Stimulated activated CD4-positive, alpha-beta T cell treated with anti-CD3 and anti-CD28 coated beads, Interleukin-1b, Interleukin-23, amount 100 ng/mL, for 48 hours (primary cell): ENCODE data around the gene NOS2.
"Not testable (repeated sequence)": the region's sequence is repeated elsewhere in the genome, so short reads cannot be mapped to it uniquely, and the experiment has no call there.

Source experiments
- DNase-seq: peaks from one replicate; pipeline ENCODE4 v3.0.0-alpha.2; 2020

NOS2 gene

DNA sequence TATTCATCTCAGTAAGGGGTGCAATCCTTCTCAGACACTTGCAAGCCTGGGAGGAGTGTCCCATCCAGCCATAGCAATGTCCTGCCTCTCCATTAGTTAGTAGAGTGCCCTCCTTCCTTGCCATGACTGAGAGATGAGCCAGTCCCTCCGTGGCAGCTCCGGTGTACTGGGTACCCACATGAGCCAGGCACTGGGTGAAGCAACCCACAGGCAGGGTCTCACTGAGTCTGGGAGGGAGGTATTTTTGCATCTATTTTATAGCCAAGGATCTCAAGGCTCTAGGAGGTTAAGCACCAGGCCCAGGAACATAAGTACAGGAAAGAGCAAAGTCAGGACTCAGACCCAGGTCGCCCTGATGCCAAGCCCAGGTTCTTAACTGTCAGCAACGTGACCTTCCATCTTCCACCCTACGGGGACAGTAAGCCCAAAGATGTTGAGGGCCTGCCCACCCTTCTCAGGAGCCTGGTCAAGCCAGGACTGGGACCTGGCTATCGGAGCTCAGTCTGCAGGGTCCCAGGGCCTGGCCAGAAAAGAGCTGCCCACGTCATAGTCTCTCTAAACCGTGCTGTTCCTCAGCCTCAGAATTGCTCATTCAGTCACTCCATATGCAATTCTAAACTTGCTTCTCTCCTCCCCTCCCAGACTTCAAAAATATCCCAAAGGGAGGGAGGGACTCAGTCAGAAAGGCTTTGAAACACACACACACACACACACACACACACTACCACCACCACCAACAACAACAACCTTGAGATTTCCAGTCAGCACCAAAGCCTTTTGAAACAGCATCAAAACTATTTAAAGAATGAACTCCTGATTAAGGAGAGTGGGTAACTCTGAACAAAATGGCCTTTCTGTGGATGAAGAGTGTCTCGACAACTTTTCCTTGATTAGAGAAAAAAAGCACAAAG, 16.6 kb downstream of the NOS2 start:
- no peak for DNase-seq

DNA sequence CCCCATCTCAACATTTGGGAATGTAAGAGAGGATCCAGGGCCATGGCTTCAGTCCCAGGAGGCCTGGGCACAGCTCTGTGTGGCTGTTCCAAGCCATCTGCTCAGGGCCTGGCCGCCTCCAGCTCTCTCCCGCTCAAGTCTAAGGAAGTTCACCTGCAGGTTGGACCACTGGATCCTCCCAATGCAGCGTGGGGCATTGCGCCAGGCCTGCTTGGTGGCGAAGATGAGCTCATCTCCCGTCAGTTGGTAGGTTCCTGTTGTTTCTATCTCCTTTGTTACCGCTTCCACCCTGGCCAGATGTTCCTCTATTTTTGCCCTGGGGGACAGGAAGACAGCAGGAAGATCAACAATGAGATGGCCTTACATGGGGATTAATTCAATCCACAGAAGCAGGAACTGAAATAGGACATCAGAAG, 17.5 kb downstream of the NOS2 start:
- DNase-seq: no peak

DNA sequence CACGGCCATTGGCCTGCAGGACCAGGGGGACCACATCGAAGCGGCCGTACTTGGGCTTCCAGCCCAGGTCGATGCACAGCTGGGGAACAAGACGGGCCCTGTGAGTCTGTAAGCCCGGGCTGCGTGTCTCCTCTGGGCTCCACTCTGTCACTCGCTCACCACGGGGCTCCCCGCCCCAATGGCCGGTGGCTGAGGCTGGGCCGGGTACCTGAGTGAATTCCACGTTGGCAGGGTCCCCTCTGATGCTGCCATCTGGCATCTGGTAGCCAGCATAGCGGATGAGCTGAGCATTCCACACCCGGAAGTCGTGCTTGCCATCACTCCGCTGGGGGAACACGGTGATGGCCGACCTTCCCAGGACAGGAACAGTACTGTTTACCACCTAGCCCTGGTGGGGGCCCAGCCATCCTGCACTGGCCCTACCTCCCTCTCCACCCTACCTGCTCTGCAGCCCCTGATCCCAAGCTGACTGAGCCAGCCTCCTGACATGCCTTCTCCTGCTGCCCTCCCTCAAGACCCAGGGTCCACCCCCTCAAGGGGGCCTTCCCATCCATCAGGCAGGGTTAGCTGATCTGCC, 19.4 kb downstream of the NOS2 start:
- DNase-seq: no peak

DNA sequence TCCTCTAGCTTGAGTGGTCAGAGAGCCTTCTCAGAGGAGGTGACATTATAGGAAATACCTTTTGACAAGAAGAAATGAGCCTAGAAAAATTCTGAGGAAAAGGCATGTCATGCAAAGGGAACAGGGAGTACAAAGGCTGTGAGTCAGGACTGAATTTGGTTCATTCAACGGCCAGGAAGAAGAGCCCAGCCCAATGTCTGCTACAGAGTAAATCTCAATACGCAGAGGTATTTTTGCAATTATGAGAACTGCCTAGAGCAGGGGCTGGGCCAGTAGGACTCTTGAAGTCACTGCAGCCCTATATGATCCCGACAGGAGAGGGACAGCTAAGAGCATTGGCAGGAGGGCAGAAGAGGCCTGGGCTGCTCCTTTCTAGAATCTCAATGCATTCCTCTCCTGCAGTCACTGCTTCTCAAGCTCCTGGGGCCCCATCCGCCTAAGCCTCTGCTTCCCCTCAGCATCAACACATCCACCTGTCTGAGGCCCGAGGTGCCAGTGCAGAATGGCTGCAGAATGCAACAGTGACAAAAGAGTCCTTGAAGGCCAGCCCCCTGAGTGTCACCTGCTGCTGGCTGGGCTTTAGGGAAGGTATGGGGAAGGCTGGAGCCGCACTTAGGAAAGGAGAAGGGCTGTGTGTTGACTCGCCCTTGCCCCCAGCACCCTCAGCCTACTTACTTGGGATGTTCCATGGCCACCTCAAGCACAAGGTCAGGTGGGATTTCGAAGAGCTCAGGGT, 20.1 kb downstream of the NOS2 start:
- DNase-seq: no peak

DNA sequence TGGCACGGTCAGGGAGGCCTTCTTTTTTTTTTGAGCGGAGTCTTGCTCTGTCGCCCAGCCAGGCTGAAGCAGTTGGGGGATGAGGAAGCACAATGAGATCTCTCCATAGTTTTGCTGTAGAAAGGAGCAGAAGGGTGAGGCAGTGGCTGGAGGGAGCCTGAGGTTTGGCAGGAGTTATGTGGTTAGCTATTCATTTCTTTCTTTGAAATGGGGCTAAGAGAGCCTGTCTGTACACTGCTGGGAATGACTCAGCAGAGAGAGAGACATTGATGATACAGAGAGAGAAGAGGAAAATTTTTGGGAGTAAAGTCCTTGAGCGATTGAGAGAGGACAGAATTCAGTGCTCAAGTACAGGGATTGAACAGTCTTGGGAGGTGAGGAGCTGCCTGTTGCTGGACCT, 22.1 kb downstream of the NOS2 start:
- DNase-seq: no peak

DNA sequence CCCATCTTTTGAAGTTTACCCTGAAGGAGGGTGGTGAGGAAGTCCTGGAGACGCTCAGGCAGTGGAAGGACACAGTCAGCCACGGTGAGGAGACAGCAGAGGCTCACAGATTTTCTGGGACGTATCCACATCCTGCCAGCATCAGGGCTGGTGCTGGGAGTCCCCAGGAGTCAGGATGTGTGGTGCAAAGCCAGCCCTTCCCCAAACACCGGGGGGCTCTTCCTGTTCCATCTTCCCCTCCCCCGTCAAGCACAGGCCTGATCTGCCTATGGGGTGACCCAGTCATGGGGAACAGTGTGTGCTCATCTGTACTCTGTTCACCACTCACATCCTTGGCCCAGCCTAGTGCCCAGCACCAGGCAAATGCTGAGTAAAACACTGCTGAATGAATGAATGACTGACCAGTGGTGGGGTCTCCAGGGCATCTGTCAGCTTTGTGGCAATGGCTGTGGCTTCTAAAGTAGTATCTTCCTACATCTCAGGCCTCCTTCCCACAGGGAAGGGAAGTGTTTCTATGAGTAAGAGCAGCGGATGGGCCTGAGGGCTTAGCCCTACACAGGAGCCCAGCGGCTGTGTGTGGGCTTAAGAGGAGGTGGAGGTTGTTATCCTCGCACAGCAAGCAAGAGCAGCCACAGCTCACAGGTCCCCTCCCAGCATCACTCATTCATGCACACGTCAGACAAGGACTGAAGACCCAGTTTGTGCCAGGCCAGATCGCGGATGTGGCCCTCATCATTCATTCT, 23.3 kb downstream of the NOS2 start:
- DNase-seq: no peak

DNA sequence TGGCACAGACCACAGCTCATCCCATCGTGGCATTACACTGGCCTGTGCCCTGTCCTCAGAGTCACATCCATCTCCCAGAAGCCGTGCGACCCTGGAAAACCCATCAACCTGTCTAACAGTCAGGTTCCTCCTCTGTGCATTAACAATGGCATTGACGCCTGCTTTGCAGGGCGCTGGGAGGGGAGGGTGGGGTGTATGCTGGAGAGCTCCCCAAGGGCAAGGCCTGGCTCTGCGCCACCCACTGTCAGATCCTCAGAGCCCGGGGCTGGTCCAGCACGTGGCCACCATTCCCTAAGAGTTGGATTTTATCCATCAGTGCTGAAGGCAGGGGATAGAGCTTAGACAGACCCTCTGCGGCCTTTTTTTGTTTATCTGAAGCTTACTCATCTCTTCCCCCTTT, 28.7 kb downstream of the NOS2 start:
- DNase-seq: no peak

DNA sequence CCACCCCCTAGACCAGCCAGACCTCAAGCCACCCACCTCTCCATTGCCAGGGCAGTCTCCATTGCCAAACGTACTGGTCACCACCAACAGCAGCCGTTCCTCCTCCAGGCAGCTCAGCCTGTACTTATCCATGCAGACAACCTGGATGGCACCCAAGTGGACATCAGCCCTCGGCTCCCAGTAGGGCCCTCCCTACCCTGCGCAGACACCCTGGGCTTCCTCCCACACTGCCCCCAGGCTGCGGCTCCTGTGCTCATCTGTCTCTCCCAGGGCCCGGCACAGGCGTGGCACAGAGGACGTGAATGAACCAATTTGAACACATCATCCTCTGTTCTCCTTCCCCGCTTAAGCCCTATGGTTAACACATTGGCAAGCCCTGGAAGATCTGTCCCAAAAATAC, 29.5 kb downstream of the NOS2 start:
- no peak for DNase-seq

DNA sequence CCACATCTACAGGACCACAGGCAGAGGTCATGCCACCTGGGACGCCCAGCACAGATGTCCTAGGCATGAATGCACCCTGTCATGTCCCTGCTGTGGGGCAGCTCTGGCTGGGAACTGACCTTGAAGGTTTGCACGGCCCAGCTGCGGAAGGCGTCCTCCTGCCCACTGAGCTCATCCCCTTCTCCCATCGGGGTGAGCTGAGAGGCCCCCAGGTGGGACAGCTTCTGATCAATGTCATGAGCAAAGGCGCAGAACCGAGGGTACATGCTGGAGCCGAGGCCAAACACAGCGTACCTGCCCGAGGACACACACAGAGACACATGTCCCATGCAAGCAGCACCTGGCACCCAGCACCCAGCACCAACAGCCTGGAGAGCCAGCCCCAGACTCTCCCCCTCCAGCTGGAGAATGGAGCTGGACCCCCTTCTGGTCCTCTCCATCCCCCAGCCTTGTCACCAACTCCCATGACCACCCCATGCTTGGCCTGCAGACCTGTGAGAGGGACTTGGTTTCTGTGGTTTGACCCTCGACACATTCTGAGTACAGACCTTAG, 31.4 kb downstream of the NOS2 start:
- no peak for DNase-seq

DNA sequence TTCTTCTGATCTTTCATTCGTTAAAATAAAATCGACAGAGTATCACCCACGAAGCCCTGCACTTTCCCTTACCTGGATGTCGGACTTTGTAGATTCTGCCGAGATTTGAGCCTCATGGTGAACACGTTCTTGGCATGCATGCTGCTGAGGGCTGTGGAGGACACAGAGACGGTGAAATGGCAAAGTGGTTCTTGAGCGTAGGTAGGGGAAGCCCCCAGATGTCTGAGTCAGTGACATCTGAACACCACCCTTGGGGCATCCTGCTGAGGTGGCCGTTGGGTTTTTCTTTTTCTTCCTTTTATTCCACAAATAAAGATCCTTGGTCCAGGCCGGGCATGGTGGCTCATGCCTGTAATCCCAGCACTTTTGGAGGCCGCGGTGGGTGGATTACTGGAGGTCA, 33.9 kb downstream of the NOS2 start:
- DNase-seq: no peak

DNA sequence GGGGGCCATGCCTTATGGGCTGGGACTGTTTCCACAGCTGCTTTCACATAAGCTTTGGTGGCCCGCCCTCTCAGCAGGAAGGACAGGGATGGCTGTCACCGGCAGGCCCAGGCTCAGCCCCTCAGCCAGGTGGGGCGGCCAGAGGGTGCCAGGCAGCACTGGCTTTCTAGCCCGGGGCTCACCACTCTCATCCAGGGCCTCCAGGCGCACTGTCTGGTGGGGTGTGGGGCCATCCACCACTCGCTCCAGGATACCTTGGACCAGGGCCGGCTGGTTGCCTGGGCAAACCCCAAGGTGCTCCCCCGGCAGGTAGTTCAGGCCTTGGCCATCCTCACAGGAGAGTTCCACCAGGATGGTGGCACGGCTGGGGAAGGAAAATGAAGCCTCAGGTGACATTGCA, 35.0 kb downstream of the NOS2 start:
- DNase-seq: no peak

DNA sequence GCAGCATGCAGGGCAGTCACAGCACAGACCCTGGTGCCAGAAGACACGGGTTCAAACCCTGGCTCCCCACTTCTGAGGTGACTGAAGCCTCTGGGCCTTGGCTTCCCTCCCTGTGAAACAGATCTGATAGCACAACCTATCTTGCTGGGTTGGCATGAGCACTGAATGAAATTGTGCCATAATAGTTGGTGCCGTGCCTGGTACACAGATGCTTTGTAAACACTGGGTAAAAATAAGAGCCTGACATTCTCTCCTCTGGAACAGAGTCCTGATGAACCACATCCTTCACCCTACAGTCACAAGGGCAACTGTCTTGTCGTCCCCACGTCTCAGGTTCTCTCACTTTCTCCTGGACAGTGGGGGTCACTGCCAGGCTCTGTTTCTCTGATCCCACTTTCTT, 35.7 kb downstream of the NOS2 start:
- no peak for DNase-seq

DNA sequence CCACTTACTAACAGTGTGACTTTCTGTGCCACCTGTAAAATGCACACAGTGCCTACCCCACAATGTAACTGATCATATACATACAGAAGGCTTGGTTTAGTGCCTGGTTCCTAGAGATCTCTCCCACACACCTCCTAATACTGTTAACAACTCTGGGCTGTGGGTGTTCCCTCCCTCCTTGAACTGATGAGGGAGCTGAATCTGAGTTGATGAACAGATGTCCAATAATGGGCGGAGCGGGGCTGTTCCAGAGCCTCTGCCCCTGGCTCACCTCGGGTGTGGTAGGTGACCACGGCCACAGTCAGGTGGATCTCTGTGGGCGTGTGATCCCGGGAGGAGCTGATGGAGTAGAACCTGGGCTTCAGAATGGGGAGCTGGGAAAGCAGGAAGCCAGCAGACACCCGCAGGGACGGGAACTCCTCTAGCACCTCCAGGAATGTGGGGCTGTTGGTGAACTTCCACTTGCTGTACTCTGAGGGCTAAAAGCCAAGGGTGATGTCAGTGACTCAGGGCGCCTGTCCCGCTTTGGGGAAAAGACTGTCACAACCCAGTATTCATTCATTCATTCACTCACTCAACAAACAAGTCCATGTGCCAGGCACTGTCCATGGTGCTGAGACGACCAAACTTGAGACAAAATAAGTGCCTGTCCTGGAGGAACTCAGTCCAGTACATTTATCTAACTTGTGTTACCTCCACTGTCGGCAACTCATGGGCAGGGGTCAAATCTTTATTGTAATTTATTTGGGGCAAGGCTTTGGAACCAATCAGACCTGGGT, 37.6 kb downstream of the NOS2 start:
- no peak for DNase-seq

DNA sequence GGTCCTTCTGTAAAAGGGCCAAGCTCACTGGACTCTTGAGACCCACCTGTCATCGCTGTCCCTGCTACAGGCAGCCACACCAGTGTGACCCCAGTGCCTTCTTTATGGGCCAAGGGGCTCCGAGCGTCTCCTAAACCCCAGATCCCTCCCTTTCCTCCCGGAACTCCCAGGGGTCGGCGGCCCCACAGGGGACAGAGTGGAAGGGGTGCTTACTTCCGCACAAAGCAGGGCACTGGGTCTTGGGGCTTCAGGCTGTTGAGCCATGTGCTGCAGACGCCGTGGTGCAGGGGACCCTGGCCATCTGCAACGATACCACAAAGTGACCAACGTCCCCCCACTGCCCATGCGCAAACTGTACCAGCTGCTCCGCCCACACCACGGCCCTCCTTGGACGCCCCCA, 39.4 kb downstream of the NOS2 start:
- not testable (repeated sequence) for DNase-seq

DNA sequence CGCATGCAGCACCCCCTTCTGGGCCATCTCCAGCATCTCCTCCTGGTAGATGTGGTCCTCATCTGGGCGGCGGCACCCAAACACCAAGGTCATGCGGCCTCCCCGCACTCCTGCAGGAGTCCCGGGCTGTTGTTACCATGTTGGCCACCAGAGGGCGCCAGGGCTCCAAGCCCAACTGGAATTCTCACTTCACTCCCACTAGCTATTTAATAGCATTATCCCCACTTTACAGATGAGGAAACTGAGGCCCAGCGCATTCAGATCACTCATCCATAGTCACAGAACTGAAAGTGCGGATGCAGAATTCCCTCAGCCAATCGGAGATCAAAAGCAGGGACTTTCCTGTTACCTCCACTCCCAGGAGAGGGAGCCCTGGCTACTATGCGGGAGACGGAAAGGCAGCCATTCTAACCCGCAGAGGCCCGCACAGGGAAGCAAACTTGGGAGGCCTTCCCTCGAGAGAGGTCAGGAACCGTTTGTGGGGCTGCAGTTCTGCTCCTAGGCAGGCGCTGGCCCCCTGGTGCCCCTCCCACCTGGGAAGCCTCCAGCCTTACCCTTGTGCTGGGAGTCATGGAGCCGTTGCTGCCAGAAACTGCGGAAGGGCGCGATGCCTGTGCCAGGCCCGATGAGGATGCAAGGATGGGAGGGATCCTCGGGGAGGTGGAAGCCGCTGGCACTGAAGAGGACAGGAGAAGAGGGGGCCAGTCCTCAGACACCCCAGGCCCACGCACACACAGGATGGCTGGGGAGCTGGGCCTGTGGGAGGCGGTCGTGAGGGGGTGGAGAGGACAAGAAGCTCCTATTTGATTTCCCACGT, 40.1 kb downstream of the NOS2 start:
- peak; percentile 69 for DNase-seq

DNA sequence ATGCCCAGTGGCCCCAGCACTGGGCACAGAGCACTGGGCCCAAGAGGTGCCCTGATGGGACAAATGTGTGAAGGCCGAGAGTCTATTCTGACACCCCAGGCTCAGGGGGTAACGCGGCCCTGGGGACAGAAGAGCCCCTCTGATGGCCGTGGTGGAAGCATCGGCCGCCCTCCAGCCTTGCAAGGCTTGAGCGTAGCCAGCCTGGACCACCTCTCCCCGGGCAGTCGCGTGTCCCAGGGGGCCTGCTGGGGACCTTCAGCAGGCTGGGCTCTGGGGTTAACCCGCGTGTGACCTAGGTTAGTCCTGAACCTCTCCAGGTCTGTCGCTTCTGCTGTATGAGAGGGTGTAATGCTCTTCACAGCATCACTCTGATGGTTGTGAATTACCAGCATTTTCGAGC, 40.8 kb downstream of the NOS2 start:
- no peak for DNase-seq

DNA sequence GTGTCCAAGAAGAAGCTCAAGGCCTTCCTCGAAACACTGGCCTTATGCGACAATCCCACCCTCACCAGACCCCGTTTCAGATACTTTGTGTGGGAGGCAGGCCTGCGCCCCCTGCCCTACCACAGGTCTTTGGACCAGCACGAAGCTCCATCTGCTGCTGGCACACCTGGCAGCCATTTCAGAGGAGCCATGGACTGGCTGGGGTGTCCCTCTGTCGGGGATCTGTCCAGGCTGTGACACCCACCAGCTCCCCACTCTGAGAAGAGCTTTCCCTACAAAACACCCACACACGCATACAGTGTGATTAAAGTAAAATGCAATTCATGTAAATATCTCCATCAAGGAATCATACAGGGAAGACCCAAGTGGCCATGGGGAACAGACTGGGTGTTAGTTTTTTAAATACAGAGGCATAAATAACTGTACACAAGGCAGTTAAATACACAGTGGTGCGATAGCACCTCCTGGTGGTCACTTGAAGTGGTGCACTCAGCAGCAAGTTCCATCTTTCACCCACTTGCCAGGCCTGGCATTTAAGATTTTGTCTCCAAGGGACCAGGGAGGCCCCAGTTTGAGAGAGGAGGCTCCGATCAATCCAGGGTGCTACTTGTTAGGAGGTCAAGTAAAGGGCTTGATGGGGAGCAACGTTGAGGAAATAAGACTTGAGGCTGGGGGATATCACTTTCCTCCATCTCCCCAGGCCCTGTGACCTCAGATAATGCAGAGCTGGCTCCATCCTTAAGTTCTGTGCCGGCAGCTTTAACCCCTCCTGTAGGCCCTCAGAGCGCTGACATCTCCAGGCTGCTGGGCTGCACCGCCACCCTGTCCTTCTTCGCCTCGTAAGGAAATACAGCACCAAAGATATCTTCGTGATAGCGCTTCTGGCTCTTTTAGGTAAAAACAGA, 43.6 kb downstream of the NOS2 start:
- DNase-seq: peak; percentile 61

DNA sequence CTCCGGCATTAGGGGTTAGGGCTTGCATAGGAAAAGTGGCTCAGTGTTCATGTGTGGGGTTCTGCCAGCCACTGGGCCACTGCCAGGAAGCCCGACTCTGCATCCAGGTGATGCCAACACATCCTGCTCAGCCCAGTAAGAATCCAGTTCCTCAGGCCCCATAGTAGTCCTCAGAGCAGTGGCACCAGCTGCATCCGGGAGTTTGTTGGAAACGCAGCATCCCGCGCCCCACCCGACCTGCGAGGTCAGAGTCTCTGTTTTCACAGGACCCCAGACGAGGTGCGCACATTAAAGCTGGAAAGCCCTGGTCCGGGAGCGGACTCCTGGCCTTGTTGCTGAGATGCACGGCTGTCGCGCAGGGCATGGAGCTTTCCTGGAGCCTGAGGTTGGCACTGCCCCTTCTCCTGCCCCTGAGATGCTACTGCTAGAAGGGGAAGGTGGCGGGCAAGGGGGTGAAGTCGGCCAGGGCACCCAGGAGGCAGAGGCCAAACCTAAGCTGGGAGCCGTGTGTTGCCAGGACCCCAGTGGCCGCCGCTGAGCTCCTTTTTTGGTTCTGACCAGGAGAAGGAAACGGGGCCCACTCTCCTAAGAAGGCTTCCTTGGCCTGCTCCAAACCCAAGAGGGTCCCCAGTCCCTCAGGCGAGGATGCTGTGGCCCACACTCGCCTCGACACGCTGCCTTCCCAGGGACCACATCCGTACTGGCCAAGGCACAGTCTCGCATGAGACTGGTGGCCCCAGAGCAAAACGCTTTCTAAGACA, 44.4 kb downstream of the NOS2 start:
- DNase-seq: no peak

DNA sequence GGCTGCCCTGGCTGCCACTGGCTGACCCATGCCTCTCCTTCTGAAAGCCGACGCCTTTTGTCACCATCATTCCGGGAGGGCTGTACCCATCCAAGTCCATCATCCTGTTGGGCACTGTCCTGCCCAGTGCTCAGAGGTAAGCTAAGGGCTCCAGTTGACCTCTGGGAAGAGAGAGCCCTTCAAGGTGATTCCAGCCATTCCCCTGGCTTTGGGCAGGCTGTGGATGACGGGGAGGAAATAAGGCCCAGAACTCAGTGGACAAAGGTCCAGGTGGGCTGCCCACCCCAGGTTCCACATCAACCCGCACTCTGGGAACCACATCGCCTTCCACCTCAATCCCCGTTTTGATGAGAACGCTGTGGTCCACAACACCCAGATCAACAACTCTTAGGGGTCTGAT, 45.8 kb downstream of the NOS2 start:
- no peak for DNase-seq
